CD4-positive, alpha-beta T cell (primary cell): ENCODE measurements around the gene ZFX. TPM values are rescaled to one million over a fixed set of nuclear protein-coding genes. Genes with fewer than 3 reads are reported as not detected.
A peak's percentile ranks its signal among the peaks of the same experiment; 100 is the strongest.

Experiments
- ATAC-seq: fragments of 200-7000 bp; cut with Tn5 transposase; one replicate; pipeline ENCODE4 v1.10.0; 2022; ENCODE audit warnings: mild to moderate bottlenecking; ENCODE audit not compliant: poor library complexity
- CTCF ChIA-PET: fragments of 350-600 bp; sonication (Branson Sonifier 250); formaldehyde crosslinking; loops from one replicate; lab custom pipeline; 2021; ENCODE audit warnings: antibody characterized with exemption, inconsistent platforms; lab: Charles Lee
- POLR2A ChIA-PET: fragments of 350-600 bp; sonication (Branson Sonifier 250); formaldehyde crosslinking; loops from one replicate; lab custom pipeline; 2021; ENCODE audit warnings: antibody characterized with exemption, inconsistent platforms; lab: Charles Lee
- DNase-seq, 14 experiments: peaks; one replicate each; pipeline ENCODE4 v3.0.0-alpha.2; 2013 to 2020; ENCODE audit warnings: mixed read lengths in 2 of 14
- H3K27ac ChIP-seq, 2 donors: one replicate each; pipeline versions ENCODE4 v1.5.1 to v1.7.0; 2013; ENCODE audit warnings: low read length in 2 of 2, low read depth in 1 of 2, mild to moderate bottlenecking in 1 of 2
- H3K27me3 ChIP-seq, 2 experiments: 1 replicate in 1 of 2; 2 replicates in 1 of 2; pipeline versions ENCODE4 v1.6.1 to v1.7.0; 2013; ENCODE audit warnings: low read length in 2 of 2, control low read depth in 1 of 2, mild to moderate bottlenecking in 1 of 2, moderate library complexity in 1 of 2; ENCODE audit not compliant: insufficient read depth in 2 of 2, control insufficient read depth in 1 of 2
- H3K36me3 ChIP-seq: one replicate; pipeline ENCODE4 v1.6.1; 2013; ENCODE audit warnings: low read length, control low read depth; ENCODE audit not compliant: insufficient read depth
- H3K4me1 ChIP-seq: one replicate; pipeline ENCODE4 v1.6.1; 2013; ENCODE audit warnings: low read length, control low read depth; ENCODE audit not compliant: insufficient read depth
- H3K4me3 ChIP-seq: one replicate; pipeline ENCODE4 v1.5.1; 2013; ENCODE audit warnings: mild to moderate bottlenecking, low read length, moderate library complexity
- H3K9me3 ChIP-seq, 2 experiments: 1 replicate in 1 of 2; 2 replicates in 1 of 2; pipeline versions ENCODE4 v1.6.1 to v1.7.0; 2013; ENCODE audit warnings: low read length in 2 of 2, mild to moderate bottlenecking in 2 of 2, control low read depth in 1 of 2, moderate library complexity in 1 of 2; ENCODE audit not compliant: control insufficient read depth in 1 of 2, insufficient read depth in 1 of 2
- H3K27ac Mint-ChIP-seq: one replicate; pipeline ENCODE4 v1.8.0; 2020; ENCODE audit warnings: mixed read lengths
- H3K27me3 Mint-ChIP-seq: one replicate; pipeline ENCODE4 v1.8.0; 2021; ENCODE audit warnings: mixed read lengths
- H3K36me3 Mint-ChIP-seq: one replicate; pipeline ENCODE4 v1.8.0; 2021; ENCODE audit warnings: low read depth, mixed read lengths
- H3K4me1 Mint-ChIP-seq: one replicate; pipeline ENCODE4 v1.8.0; 2021; ENCODE audit warnings: low read depth, mixed read lengths
- H3K4me3 Mint-ChIP-seq: one replicate; pipeline ENCODE4 v1.8.0; 2020; ENCODE audit warnings: mild to moderate bottlenecking, mixed read lengths
- H3K9me3 Mint-ChIP-seq: one replicate; pipeline ENCODE4 v1.8.0; 2020; ENCODE audit warnings: mixed read lengths
- CTCF ChIP-seq: fragments of 200-600 bp; IDR thresholded peaks from one replicate; pipeline ENCODE4 v1.8.0; 2022; ENCODE audit warnings: antibody characterized with exemption, mild to moderate bottlenecking
- intact Hi-C, 2 experiments: fragments of 100-400 bp; cut with DNase I in 1 of 2; cut with micrococcal nuclease in 1 of 2; formaldehyde crosslinking; loops; one replicate each; pipeline versions ENCODE4 v1.15.1 to v1.9.0; 2023 to 2025; cut with DNase I, micrococcal nuclease
- total RNA-seq, 174 experiments: library from RNA in 2 of 174; stranded (reverse) in 2 of 174; gene quantifications; one replicate each; pipeline ENCODE4 v1.2.3 and lab custom pipeline; 2021 to 2026

ZFX gene
- total RNA-seq, 2 experiments from 2014 or later: 44.2 to 50.1 TPM

- Mint-ChIP-seq H3K27ac (no peak overlapping the region), H3K4me1 (no peaks in the 10 kb centered on the region), H3K27me3 (no peaks in the 10 kb centered on the region), H3K9me3 (no peaks in the 10 kb centered on the region), H3K4me3 (no peak overlapping the region), H3K36me3 (peaks cover 40% of the 10 kb centered on the region)
- intact Hi-C loops: no loop called here
- no peak for ATAC-seq
- no peak overlapping the region for H3K27ac ChIP-seq
- no peaks in the 10 kb centered on the region for H3K4me1 ChIP-seq
- no peak for TF ChIP-seq CTCF
- peaks cover 55% of the 10 kb centered on the region for H3K36me3 ChIP-seq
- CTCF ChIA-PET: no interaction called here
- no peaks in the 10 kb centered on the region for H3K27me3 ChIP-seq
- POLR2A ChIA-PET: no interaction called here
- no peak for DNase-seq
- H3K9me3 ChIP-seq: no peaks in the 10 kb centered on the region
- no peak overlapping the region for H3K4me3 ChIP-seq
Observed at GRCh38 chrX:24210190-24210589, 60.7 kb downstream of the ZFX start.

DNA sequence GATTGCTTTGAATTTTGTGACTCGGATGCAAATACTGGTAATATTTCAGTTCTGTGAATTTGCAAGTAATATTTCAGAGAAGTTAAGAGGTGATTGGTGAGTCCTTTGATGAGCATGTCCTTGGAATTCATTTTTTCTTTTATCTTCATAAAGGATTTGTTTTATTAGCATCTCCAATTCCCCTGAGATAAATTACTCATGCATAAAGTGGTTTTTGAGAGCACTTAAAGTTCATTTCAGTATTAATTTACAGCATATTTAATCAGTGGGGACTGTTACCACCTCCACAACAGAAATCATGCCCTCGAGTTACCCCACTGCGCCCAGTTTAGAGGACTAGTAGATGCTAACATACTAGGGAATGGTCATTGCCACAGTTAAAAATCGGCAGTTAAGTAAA is 65.0 kb downstream of the ZFX start:
- H3K27ac Mint-ChIP-seq: no peak overlapping the region
- intact Hi-C loops: no loop called here

GRCh38 chrX:24215272-24215671 is 65.7 kb downstream of the ZFX start:
- peaks cover 15% of the 10 kb centered on the region for H3K36me3 Mint-ChIP-seq
- ChIA-PET CTCF (no interaction called here), POLR2A (no interaction called here)
- H3K9me3 ChIP-seq: no peaks in the 10 kb centered on the region
- no peaks in the 10 kb centered on the region for H3K4me1 Mint-ChIP-seq
- no peak for TF ChIP-seq CTCF
- no peaks in the 10 kb centered on the region for H3K27me3 ChIP-seq
- H3K36me3 ChIP-seq: peaks cover 25% of the 10 kb centered on the region
- no peaks in the 10 kb centered on the region for H3K27me3 Mint-ChIP-seq
- intact Hi-C loops: no loop called here
- no peak overlapping the region for H3K27ac ChIP-seq
- no peak for ATAC-seq
- peak overlapping the region; percentile 2 for H3K27ac Mint-ChIP-seq
- no peak overlapping the region for H3K4me3 Mint-ChIP-seq
- no peaks in the 10 kb centered on the region for H3K9me3 Mint-ChIP-seq
- H3K4me1 ChIP-seq: no peaks in the 10 kb centered on the region
- DNase-seq: no peak
- H3K4me3 ChIP-seq: no peak overlapping the region

More for the DNA sequence above, 65.0 kb downstream of the ZFX start:
- Mint-ChIP-seq H3K36me3 (peaks cover 20% of the 10 kb centered on the region), H3K27me3 (no peaks in the 10 kb centered on the region), H3K4me1 (no peaks in the 10 kb centered on the region), H3K4me3 (no peak overlapping the region), H3K9me3 (no peaks in the 10 kb centered on the region)
- no peak for TF ChIP-seq CTCF
- Histone ChIP-seq H3K27me3 (no peaks in the 10 kb centered on the region), H3K4me1 (no peaks in the 10 kb centered on the region), H3K4me3 (no peak overlapping the region), H3K9me3 (no peaks in the 10 kb centered on the region), H3K36me3 (peaks cover 32% of the 10 kb centered on the region), H3K27ac (no peak overlapping the region)
- no peak for ATAC-seq
- DNase-seq: no peak
- ChIA-PET CTCF (no interaction called here), POLR2A (no interaction called here)
